Daoy (cell line): ENCODE results near the gene ATP2C2. TPM values are rescaled to one million over a fixed set of nuclear protein-coding genes. Genes with fewer than 3 reads are reported as not detected.
A peak's percentile ranks its signal among the peaks of the same experiment; 100 is the strongest.
"Not testable (repeated sequence)": the region's sequence is repeated elsewhere in the genome, so short reads cannot be mapped to it uniquely, and the experiment has no call there.

Experiments used
- DNase-seq: peaks from one replicate; pipeline ENCODE4 v3.0.0-alpha.2; 2015; ENCODE audit warnings: low read depth
- total RNA-seq: library from RNA; depleted of rRNA; stranded (reverse); fragments of >200 nt; shearing (Covaris generic); gene quantifications from 2 replicates; pipeline ENCODE4 v1.2.3, GENCODE V29; 2014

The ATP2C2 gene
- total RNA-seq, 1 experiment from 2014 or later = not detected

- DNase-seq = no peak
These were observed 27.9 kb upstream of the ATP2C2 start for GRCh38 chr16:84340325-84341040.

GRCh38 chr16:84341528-84342295 lies 26.6 kb upstream of the ATP2C2 start:
- no peak for DNase-seq

GRCh38 chr16:84343800-84344199 lies 24.5 kb upstream of the ATP2C2 start:
- not testable (repeated sequence) for DNase-seq

- no peak for DNase-seq
These were observed 23.6 kb upstream of the ATP2C2 start for GRCh38 chr16:84344781-84345180.

GRCh38 chr16:84347161-84347560 lies 21.2 kb upstream of the ATP2C2 start:
- DNase-seq = no peak

GRCh38 chr16:84348386-84348888 lies 19.9 kb upstream of the ATP2C2 start:
- no peak for DNase-seq

GRCh38 chr16:84349862-84350684 lies 18.3 kb upstream of the ATP2C2 start:
- DNase-seq = no peak

- DNase-seq = no peak
These were observed 17.5 kb upstream of the ATP2C2 start for GRCh38 chr16:84350685-84351400.

GRCh38 chr16:84351630-84352029 lies 16.7 kb upstream of the ATP2C2 start:
- no peak for DNase-seq

GRCh38 chr16:84354306-84354705 lies 14.0 kb upstream of the ATP2C2 start:
- no peak for DNase-seq

GRCh38 chr16:84355149-84355548 lies 13.2 kb upstream of the ATP2C2 start:
- DNase-seq = no peak

- DNase-seq = no peak
These were observed 12.2 kb upstream of the ATP2C2 start for GRCh38 chr16:84356176-84356575.

GRCh38 chr16:84356591-84357116 lies 11.7 kb upstream of the ATP2C2 start:
- peak; percentile 21 for DNase-seq

GRCh38 chr16:84357191-84357651 lies 11.1 kb upstream of the ATP2C2 start:
- peak; percentile 80 for DNase-seq

- no peak for DNase-seq
These were observed 9.6 kb upstream of the ATP2C2 start for GRCh38 chr16:84358601-84359295.

- no peak for DNase-seq
These were observed 9.0 kb upstream of the ATP2C2 start for GRCh38 chr16:84359326-84359725.

- DNase-seq = peak; percentile 62
These were observed 8.2 kb upstream of the ATP2C2 start for GRCh38 chr16:84360170-84360569.

GRCh38 chr16:84360748-84361147 lies 7.6 kb upstream of the ATP2C2 start:
- DNase-seq = no peak

GRCh38 chr16:84361546-84361945 lies 6.8 kb upstream of the ATP2C2 start:
- DNase-seq = no peak

- DNase-seq = no peak
These were observed 5.8 kb upstream of the ATP2C2 start for GRCh38 chr16:84362471-84362941.
